Esophagus (tissue), 2 donors: Measurements from ENCODE around the gene APRT. TPM values are rescaled to one million over a fixed set of nuclear protein-coding genes. Genes with fewer than 3 reads are reported as not detected.
"Not testable (repeated sequence)": the region's sequence is repeated elsewhere in the genome, so short reads cannot be mapped to it uniquely, and the experiment has no call there.

Source experiments
- H3K27ac ChIP-seq, 2 donors: one replicate each; pipeline ENCODE4 v1.5.1; 2013; ENCODE audit warnings: low read depth in 2 of 2, mild to moderate bottlenecking in 2 of 2, inconsistent platforms in 1 of 2, low read length in 1 of 2, moderate library complexity in 1 of 2
- H3K27me3 ChIP-seq, 2 donors: one replicate each; pipeline ENCODE4 v1.6.1; 2013; ENCODE audit warnings: low read length in 2 of 2, control low read depth in 1 of 2, mild to moderate bottlenecking in 1 of 2; ENCODE audit not compliant: insufficient read depth in 2 of 2, control insufficient read depth in 1 of 2
- H3K36me3 ChIP-seq, 2 donors: one replicate each; pipeline ENCODE4 v1.6.1; 2013; ENCODE audit warnings: low read length in 1 of 2; ENCODE audit not compliant: control insufficient read depth in 2 of 2, insufficient read depth in 2 of 2
- H3K4me1 ChIP-seq, 2 donors: one replicate each; pipeline ENCODE4 v1.6.1; 2013; ENCODE audit warnings: low read length in 1 of 2; ENCODE audit not compliant: control insufficient read depth in 2 of 2, insufficient read depth in 2 of 2
- H3K4me3 ChIP-seq, 2 donors: one replicate each; pipeline ENCODE4 v1.5.1; 2013; ENCODE audit warnings: low read length in 2 of 2, mild to moderate bottlenecking in 2 of 2, low read depth in 1 of 2, moderate library complexity in 1 of 2
- H3K9me3 ChIP-seq, 2 donors: one replicate each; pipeline ENCODE4 v1.6.1; 2013; ENCODE audit warnings: mild to moderate bottlenecking in 2 of 2, low read depth in 1 of 2, low read length in 1 of 2, moderate library complexity in 1 of 2; ENCODE audit not compliant: control insufficient read depth in 2 of 2, insufficient read depth in 1 of 2
- WGBS, 2 donors: extraction: QIAGEN DNeasy Blood & Tissue Kit; methylation state at CpG; one replicate each; pipeline ENCODE4 v1.1.7; 2013; 5-methylcytosine and 5-hydroxymethylcytosine counted together
- polyA plus RNA-seq, 2 donors: library from polyadenylated mRNA; stranded (reverse); fragments of 200-250 nt; gene quantifications; one replicate each; pipeline ENCODE4 v1.2.3, GENCODE V29; 2013
- donor health status: healthy with polysubstance abuse.
- donor health status: Bipolar disorder and iron deficiency.

Gene APRT
- polyA plus RNA-seq, 2 donors: 137 to 223 TPM

DNA sequence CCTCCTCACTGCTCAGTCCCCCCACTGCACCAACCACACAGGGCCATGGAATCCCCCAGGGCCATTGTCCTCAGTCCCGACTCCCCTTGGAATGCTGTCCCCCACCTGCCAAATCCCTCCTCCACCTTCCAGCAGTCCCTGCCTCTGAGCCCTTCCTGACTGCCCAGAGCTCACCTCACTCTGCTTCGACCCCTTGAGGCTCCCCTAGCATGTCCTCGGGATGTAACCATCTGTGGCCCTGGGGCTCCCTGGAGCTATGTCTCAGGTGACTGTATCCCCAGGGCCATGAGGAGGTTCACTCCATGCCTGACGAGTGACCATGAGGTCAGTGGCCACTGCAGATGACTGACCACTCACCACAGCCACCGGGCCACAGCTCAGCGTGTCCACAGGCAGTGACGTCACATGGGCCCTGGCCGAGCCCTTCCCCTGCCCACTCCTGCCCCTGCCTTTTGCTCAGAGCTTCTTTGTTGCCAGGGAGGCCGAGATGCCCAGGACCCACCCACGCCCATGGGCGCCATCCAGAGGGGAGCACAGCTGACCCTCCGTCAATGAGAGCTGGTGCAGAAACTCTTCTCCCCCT lies 19.0 kb downstream of the APRT start:
- Histone ChIP-seq H3K27me3 (no peaks in the 10 kb centered on the region), H3K4me1 (peaks cover 2 to 4% of the 10 kb centered on the region in 2 donors)
- 65 to 80% methylated on average over 11 to 12 of the region's 12 CpGs for WGBS, 2 donors

DNA sequence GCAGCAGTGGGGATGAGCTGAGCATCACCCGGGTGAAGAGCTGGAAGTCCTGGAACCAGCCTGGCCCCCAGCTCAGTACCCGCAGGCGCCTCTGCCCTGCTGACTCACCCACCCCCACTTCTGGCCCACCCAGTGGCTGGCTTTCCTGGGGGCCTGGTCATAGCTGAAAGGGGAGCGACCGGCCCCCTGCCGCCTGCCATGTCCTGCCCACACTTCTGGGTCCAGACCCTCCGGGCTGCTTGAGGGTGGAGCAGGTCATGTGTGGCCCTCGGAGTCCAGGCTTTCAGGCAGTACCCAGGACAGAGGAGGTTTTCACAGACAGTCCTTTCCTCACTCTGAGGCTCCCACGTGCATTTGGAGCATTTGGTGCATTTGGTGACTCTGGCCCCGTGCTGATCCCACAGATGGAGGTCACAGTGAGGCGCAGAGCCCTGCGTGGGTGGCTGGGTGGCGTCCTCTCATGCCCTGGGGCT lies 19.6 kb downstream of the APRT start:
- WGBS, 2 donors: 53 to 55% methylated on average over 13 of the region's 13 CpGs
- no peaks in the 10 kb centered on the region for H3K27me3 ChIP-seq
- no peak overlapping the region for H3K4me3 ChIP-seq
- peaks cover 2 to 4% of the 10 kb centered on the region in 2 donors for H3K4me1 ChIP-seq
- H3K27ac ChIP-seq: no peak overlapping the region
- no peaks in the 10 kb centered on the region for H3K9me3 ChIP-seq
- H3K36me3 ChIP-seq: no peaks in the 10 kb centered on the region

More for the DNA sequence above, 19.0 kb downstream of the APRT start:
- no peaks in the 10 kb centered on the region for H3K36me3 ChIP-seq
- no peaks in the 10 kb centered on the region for H3K9me3 ChIP-seq
- H3K27ac ChIP-seq: no peak overlapping the region
- H3K4me3 ChIP-seq: no peak overlapping the region

DNA sequence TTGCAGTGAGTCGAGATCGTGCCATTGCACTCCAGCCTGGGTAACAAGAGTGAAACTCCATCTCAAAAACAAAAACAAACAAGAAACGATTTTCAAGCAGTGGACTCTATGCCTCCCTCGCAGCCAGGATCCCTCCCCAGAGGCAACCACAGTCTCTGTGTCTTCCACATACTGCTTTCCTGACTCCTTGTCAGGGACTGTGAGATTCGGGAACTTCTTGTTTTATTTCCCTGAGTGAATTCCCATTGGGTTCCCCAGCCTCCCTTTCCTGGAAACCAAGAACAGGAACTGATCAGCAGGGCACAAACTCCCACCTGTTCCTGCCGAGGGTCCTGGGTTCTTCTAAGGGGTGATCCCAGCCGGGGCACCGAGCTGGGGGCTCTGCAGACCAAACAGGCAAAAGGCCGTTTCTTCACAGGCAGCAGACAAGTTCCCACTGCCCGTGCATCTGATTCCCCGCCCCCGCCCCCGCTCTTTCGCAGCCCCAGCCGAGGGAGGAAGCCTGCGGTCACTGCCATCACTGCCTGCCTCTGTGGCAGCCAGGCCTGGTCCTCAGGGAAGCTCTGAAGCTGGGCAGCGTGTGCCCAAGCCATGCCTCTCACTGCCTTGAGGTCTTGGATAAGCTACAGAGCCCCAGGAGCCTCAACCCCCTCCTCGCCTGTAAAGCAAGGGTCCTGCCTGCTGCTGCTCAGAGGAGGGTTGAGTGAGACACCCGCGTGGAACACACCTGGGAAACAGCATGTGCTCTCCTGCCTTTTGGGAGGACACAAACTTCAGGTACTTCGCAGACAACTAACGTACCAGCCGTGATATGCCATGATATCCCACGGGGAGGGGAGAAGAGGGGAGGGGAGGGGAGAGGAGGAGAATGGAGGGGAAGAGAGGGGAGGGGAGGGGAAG lies 21.2 kb downstream of the APRT start:
- H3K27me3 ChIP-seq: no peaks in the 10 kb centered on the region
- 24 to 29% methylated on average over 24 of the region's 24 CpGs for WGBS, 2 donors
- H3K4me3 ChIP-seq: no peak overlapping the region
- peak overlapping the region; percentile 13 to 55 for H3K27ac ChIP-seq
- H3K4me1 ChIP-seq: peaks cover 2 to 4% of the 10 kb centered on the region in 2 donors
- H3K9me3 ChIP-seq: no peaks in the 10 kb centered on the region
- no peaks in the 10 kb centered on the region for H3K36me3 ChIP-seq

DNA sequence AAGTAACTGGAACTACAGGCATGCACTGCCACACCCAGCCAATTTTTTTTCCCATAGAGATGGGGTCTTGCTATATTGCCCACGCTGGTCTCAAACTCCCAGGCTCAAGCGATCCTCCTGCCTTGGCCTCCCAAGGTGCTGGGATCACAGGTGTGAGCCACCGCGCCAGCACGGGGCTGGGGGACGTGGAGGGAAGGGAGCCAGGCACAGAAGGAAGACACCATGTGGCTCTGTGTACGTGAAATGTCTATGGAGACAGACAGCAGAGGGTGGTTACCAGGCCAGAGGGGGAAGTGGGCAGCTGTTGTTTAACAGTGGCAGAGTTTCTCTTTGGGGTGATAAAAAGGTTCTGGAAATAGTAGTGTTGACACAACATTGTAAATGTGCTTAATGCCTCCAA lies 22.1 kb downstream of the APRT start:
- Histone ChIP-seq H3K9me3 (no peaks in the 10 kb centered on the region), H3K27ac (no peak overlapping the region), H3K27me3 (no peaks in the 10 kb centered on the region), H3K4me3 (no peak overlapping the region), H3K4me1 (peaks cover 2 to 4% of the 10 kb centered on the region in 2 donors), H3K36me3 (no peaks in the 10 kb centered on the region)
- WGBS, 2 donors: 66 to 82% methylated on average over 7 of the region's 7 CpGs

DNA sequence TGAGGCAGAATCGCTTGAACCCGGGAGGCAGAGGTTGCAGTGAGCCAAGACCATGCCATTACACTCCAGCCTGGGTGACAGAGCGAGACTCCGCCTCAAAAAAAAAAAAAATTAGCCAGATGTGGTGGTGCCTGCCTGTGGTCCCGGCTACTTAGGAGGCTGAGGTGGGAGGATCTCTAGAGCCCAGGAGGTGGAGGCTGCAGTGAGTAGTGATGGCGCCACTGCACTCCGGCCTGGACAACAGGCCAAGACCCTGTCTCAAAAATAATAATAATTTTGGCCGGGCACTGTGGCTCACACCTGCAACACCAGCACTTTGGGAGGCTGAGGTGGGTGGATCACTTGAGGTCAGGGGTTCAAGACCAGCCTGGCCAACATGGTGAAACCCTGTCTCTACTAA lies 23.0 kb downstream of the APRT start:
- WGBS, 2 donors: 95 to 97% methylated on average over 8 of the region's 8 CpGs
- not testable (repeated sequence) for H3K4me1 ChIP-seq, H3K4me3 ChIP-seq, H3K36me3 ChIP-seq, H3K9me3 ChIP-seq, H3K27me3 ChIP-seq, H3K27ac ChIP-seq

DNA sequence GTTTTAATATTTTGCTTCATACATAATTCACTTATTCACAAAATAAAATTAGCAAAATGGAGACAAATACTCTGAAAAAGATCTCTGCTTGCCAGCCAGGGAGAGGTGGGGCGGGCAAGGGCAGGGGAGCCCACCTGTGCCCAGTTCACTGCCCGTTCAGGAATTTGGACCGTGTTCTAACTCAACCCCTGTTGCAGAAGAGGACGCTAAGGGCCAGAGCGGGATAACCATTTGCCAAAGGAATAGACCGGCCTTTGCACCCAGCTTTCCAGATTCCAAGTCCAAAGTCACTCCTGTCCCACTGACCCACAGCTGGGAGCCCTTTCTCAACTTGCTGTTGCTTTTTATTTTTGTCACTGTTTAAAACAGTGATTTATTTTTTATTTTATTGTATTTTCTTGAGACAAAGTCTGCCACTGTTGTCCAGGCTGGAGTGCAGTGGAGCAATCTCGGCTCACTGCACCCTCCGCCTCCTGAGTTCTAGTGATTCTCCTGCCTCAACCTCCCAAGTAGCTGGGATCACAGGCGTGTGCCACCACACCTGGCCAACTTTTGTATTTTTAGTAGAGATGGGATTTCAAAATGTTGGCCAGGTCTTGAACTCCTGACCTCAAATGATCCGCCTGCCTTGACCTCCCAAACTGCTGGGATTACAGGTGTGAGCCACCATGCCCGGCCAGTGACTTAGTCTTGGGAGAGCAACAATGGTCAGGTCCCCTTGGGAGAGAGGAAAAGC lies 24.0 kb downstream of the APRT start:
- Histone ChIP-seq H3K9me3 (no peaks in the 10 kb centered on the region), H3K27ac (no peak overlapping the region), H3K27me3 (no peaks in the 10 kb centered on the region), H3K36me3 (no peaks in the 10 kb centered on the region), H3K4me3 (no peak overlapping the region), H3K4me1 (peaks cover 4 to 6% of the 10 kb centered on the region in 2 donors)
- 89 to 91% methylated on average over 11 of the region's 11 CpGs for WGBS, 2 donors

DNA sequence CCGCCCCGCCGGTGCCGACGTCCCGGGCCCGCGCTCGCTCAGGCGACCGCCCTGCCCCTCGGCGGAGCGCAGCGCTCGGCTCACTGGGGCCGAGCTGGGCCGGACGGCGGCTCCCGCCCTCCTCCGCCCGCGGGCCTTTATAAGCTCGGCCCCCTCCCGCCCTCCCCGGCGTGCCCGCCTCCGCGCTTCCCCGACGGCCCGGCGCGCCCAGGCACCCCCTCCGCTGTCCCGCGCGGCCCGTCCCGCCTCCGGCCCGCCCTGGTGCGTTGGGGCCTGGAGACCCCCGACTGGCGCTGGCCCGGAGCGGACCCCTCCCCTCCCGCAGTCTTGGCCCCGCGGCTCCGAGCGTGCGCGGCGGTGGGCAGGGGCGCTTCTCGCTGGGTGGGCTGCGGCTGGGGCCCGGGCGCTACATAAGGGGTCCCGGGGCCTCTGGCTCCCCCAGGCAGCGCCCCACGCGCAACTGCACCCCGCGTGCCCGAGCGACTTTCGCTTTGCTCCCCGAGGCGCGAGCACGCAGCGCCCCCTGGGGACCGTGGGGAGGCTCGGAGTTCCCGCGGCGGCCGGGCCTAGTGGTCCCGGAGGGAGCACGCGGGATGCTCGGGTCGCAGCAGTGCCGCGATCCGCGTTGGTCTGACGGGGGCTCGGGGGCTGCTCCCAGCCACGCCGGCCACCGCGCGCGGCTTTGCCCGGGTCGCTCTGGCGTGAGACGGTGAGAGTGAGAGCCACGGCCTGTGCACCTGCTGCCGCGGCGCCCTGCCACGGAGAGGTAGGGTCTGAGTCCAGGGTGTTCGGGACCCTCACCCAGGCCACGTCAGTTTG lies 26.4 kb downstream of the APRT start, which contains the start of gene PIEZO1:
TSS of gene PIEZO1 (minus strand) at position 115 of the 819 bp plus-strand sequence. CDS start 256 bp downstream, outside the sequence.
- Histone ChIP-seq H3K4me3 (peak within 1 kb of the TSS; percentile 71 to 73), H3K9me3 (no peaks in the 10 kb centered on the region), H3K36me3 (no peaks in the 10 kb centered on the region), H3K27ac (peak within 1 kb of the TSS; percentile 86 to 94), H3K27me3 (no peaks in the 10 kb centered on the region), H3K4me1 (peaks cover 0 to 22% of the 10 kb centered on the region in 2 donors)
- 3% methylated on average over 83 to 110 of the region's 110 CpGs for WGBS, 2 donors

DNA sequence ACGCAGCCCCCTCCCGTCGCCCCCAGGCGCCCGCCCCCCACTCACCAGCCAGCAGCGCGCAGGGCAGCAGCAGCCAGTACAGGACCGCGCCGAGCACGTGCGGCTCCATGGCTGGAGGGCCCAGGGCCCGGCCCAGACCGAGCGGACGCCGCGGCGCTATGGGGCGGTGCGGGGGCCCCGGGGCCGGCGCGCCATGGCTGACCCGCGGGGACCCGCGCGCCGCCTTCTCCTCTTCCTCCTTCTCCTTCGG lies 26.9 kb downstream of the APRT start:
- H3K27ac ChIP-seq: peak overlapping the region; percentile 86 to 94
- WGBS, 2 donors: 0 to 1% methylated on average over 11 to 32 of the region's 32 CpGs

More for the DNA sequence above, 26.9 kb downstream of the APRT start:
- H3K36me3 ChIP-seq: no peaks in the 10 kb centered on the region
- H3K4me1 ChIP-seq: peaks cover 4 to 27% of the 10 kb centered on the region in 2 donors
- no peaks in the 10 kb centered on the region for H3K9me3 ChIP-seq
- H3K4me3 ChIP-seq: peak overlapping the region; percentile 71 to 73
- H3K27me3 ChIP-seq: no peaks in the 10 kb centered on the region
